AG08396 (cell line): Measurements from ENCODE around the gene KCNK4.

ENCODE experiments used
- DNase-seq: peaks from one replicate; pipeline ENCODE4 v3.0.0; 2012; ENCODE audit warnings: low spot score, mixed read lengths

KCNK4 gene

DNA sequence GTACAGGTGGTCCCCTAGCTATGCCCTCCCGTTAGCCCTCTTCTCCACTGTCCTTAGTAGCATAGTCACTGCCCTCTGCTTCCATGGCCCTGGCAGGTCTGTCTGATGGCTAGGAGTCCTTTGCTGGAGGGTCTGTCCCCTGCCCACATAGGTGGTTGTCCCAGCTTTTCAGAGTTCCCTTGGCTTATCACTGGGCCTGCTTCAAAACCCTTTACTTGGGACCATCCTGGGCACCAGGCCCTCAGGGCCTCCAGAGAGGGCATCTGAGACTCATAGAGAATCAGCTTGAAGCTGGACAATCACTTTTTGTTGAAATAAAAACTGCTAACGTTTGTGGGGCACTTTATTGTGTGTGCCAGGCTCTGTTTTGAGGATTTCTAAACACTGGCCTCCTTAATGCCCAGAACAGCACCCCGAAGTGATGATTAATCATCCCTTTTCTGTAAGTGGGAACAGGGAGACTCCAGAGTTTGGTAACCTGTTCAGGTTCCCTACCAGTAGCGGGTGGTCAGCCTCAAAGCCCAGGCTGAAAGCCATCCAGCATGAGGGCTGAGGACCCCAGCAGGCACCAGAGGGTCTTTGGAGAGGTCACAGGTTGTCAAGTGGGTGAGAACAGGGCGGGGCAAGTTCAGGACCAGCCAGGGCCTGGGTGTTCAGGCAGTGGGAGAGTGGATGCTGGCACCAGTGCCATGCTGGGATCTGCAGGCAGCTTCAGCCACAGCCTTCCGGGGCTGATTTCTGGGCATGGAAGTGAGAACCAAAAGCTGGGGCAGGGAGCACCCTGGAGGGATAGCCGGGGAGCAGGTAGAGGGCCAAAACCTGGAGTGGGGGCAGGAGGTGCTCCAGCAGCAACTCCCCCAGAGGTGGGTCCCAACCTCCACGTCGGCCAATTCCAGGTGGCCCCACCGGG is 495 bp upstream of the KCNK4 start:
- DNase-seq, result no peak

DNA sequence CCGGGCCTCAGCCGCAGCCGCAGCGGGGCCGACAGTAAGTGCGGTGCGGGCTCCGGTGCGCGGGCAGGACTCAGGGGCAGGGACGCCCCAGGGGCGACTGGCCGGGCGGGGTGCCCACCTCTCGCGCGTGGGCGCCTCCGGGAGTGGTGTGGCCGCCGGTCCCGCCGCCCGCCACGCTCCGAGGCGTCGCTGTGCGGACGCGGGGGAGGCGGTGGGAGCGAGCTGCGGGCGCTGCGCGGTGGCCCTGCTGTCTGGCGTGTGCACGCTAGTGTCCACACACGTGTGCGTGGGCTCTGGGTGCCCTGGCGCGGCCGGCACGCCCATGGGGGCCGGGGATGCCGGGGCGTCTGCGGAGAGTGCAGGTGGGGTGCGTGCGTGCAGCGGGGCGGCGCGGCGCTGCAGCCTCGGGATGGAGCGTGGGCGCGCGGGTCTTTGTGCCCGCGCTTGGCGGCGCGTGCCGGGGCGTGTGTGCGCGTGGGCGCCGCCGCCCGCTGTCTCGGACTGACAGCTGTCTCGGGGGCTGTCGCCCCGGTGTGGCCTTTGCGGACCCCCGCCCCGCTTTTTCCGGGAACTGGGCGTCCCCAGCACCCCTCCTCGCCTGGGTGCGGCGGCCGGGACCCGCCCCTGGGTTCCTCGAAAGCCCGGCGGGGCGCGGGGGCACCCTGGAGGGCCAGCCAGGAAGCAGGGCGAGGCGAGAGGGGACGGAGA is 804 bp downstream of the KCNK4 start:
- no peak for DNase-seq

GRCh38 chr11:64292460-64293254 is 1.6 kb downstream of the KCNK4 start:
- DNase-seq, result no peak

DNA sequence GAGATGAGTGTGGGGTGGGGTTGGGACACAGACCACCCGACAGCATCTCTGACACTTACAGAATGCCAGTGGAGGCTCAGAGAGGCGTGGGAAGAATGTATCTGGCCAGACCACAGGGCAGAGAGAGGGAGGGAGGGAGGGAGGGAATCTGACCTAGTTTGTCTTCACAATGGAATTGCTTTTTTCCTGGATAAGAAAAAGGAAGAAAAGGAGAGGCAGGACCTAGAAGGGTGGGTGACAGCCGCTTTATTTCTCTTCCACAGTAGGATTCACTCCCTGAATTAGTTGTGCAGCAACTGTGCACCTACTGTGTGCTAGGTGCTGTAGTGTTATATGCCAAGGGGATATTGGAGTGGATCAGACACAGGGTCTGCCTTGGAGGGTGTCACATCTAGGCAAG is 3.7 kb downstream of the KCNK4 start:
- peak; percentile 46 for DNase-seq

DNA sequence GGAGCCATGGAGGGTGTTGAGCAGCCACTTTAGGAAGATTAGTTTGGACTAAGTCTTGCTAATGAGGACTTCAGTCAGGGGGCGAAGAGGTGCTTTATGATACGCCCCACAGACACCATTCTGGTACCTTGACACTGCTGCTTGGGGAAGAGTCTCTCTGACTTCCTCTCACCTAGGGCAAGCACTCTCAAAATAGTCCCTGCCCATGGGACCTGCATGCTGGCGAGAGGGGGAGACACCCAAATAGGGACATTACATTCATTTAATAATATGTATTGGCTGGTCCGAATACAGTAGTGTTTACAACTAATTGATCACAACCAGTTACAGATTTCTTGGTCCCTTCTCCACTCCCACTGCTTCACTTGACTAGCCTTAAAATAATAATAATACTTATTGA is 4.7 kb downstream of the KCNK4 start:
- DNase-seq, result no peak

- DNase-seq, result no peak
Measured at GRCh38 chr11:64296236-64296635, 5.1 kb downstream of the KCNK4 start.

DNA sequence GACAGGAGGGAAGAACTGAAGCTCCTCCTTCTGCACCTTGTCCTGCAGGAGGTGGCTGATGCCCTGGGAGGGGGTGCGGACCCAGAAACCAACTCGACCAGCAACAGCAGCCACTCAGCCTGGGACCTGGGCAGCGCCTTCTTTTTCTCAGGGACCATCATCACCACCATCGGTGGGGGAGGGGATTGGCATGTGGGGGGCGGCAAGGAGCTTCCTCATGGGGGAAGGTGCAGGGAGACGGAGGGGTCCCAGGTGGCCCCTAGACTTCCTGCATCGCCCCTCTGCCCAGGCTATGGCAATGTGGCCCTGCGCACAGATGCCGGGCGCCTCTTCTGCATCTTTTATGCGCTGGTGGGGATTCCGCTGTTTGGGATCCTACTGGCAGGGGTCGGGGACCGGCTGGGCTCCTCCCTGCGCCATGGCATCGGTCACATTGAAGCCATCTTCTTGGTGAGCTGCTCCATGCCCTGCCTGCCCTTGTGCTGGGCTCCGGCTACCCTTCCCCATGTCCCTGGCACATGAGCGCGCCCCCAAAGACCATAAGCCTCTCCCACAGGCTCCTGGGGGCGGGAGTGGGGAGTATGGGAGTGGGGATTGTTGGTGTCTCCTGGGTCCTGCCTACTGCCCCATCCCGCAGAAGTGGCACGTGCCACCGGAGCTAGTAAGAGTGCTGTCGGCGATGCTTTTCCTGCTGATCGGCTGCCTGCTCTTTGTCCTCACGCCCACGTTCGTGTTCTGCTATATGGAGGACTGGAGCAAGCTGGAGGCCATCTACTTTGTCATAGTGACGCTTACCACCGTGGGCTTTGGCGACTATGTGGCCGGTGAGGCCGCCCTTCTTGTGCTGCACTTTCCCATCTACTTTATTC is 6.0 kb downstream of the KCNK4 start:
- no peak for DNase-seq

- DNase-seq, result no peak
Measured at GRCh38 chr11:64297699-64298358, 6.7 kb downstream of the KCNK4 start.

DNA sequence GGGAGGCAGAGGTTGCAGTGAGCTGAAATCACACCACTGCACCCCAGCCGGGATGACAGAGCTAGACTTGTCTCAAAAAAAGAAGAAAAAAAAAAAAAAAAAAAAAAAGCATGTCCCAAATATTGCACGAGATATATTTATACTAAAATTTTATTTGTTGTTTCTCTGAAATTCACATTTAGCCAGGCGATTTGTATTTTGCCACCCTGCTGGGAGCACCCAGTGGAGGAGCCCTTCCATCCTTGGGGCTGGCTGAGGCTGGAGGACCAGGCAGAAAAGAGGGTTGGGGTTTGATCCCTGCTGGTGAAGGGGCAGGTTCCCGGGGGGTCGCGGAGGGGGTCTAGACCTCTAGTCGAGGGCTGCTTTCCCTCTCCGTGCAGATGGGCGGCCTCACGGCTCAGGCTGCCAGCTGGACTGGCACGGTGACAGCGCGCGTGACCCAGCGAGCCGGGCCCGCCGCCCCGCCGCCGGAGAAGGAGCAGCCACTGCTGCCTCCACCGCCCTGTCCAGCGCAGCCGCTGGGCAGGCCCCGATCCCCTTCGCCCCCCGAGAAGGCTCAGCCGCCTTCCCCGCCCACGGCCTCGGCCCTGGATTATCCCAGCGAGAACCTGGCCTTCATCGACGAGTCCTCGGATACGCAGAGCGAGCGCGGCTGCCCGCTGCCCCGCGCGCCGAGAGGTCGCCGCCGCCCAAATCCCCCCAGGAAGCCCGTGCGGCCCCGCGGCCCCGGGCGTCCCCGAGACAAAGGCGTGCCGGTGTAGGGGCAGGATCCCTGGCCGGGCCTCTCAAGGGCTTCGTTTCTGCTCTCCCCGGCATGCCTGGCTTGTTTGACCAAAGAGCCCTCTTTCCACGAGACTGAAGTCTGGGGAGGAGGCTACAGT is 8.1 kb downstream of the KCNK4 start:
- DNase-seq, result peak; percentile 69

GRCh38 chr11:64299847-64300648 is 8.9 kb downstream of the KCNK4 start, which contains the start of gene CATSPERZ:
Gene CATSPERZ (plus strand): TSS chr11:64300358. CDS start chr11:64300411, 53 bp downstream.
- DNase-seq, result no peak

DNA sequence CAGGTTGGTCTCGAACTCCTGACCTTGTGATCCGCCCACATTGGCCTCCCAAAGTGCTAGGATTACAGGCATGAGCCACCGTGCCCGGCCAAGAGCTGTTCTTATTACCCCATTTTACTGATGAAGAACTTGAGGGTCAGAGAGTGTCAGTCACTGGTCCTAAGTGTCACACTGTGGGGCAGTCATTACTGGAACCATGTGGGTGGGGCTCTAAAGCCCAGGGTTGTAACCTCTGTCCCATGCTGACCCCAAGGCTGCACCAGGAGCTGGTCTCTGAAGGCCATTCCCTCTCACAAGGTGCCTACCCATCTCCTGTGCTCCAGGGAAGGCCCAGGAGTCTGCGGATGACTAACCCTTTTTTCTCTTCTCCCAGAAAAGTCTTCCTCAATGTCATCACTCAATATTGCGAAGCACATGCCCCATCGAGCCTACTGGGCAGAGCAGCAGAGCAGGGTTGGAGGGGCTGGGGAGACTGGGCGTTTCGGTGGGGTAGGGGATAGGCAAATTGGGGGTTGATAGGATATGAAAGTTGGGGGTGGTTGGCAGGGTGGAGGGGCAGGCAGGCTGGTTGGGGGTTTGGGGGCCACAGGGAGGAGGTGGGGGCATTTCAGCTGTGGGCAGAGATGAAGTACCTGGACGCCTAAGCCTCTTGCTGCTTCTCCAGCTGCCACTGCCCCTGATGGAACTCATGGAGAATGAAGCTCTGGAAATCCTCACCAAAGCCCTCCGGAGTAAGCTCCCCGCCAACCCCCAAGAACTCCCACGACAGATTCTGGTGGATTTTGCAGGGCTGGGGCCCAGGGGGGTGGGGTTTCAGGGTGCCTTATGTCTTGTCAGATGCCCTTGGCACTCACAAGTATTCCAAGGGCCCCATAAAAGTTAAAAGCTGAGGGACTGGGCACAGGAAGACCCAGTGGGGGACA is 12.3 kb downstream of the KCNK4 start:
- DNase-seq, result no peak

- DNase-seq, result no peak
Measured at GRCh38 chr11:64304032-64304315, 12.9 kb downstream of the KCNK4 start.

- peak; percentile 90 for DNase-seq
Measured at GRCh38 chr11:64304316-64305072, 13.4 kb downstream of the KCNK4 start.

GRCh38 chr11:64305075-64305690 is 14.1 kb downstream of the KCNK4 start, which contains the start of gene ESRRA:
Gene ESRRA (plus strand): TSS chr11:64305524. CDS start chr11:64307180, 1,656 bp downstream.
- peak; percentile 100 for DNase-seq

DNA sequence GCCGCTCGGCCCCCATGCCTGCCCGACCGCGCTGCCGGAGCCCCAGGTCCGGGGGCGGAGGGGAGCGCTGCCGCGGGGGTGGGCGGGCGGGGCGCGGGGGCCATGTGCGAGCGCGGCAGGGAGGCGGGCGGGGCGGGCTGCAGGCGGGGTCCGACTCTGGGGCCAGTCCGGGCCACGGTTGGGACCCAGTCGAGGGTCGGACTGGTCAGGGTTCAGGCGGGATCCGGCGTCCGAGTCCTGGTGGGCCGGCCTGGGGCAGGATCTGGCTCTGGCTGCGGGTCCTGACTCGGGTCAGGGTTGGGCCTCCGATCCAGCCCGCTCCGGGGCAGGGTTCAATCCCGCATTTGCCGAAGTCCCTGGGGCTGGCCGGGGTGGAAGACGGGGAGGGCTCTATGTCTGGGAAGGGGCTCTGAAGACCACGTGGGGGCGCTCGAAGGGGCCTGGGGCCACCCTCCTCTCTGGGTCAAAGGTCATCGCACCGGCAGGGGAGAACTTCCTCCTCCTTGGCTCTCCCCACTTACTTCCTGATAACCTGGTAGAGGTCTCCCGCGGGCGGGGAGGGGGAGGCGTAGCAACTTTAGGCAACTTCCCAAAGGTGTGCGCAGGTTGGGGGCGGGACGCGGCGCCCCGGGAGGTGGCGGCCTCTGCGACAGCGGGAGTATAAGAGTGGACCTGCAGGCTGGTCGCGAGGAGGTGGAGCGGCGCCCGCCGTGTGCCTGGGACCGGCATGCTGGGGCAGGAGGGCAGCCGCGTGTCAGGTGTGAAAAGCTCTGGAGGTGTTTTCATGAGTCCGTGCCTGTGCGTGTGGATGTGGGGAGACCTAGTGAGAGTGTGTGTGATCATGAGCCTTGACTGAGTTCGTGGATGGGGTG is 14.8 kb downstream of the KCNK4 start:
- DNase-seq, result no peak

GRCh38 chr11:64306563-64306875 is 15.4 kb downstream of the KCNK4 start:
- no peak for DNase-seq
